SK-MEL-5 (cell line): ENCODE results near the gene OTOS. TPM values are rescaled to one million over a fixed set of nuclear protein-coding genes. Genes with fewer than 3 reads are reported as not detected.

ENCODE experiments used
- DNase-seq: peaks from one replicate; pipeline ENCODE4 v3.0.0-alpha.2; 2016; ENCODE audit warnings: low read depth, low spot score
- in situ Hi-C: cut with HindIII; loops from 2 replicates; pipeline ENCODE4 v1.10.0; 2016; ENCODE audit warnings: low sequenced_read_pairs, high pct_unique_total_duplicates, low pct_unique_long_range_greater_than_20kb
- total RNA-seq: library from RNA; depleted of rRNA; stranded (reverse); fragments of >200 nt; shearing (Covaris generic); gene quantifications from 2 replicates; pipeline ENCODE4 v1.2.3, GENCODE V29; 2014; rRNA removed

OTOS gene
- total RNA-seq, 1 experiment from 2014 or later = not detected

DNA sequence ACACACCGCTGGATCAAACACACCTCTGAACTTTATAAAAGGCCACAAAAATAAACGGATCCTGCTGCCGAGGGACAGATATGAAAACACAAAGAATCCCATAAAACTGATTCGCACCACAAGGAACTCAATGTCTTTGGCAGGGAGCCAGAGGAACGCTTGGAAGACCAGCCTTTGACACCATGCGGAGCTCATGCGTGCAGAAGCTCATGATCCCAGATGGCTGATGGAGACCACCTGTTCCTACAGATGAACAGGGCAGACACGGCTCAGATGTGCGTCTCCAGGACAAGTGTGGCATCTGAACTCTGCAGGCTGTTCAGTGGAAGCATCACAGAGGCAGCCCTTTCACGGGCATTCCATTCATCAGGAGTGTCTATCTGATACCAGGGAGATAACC lies 29.2 kb downstream of the OTOS start:
- DNase-seq = no peak

DNA sequence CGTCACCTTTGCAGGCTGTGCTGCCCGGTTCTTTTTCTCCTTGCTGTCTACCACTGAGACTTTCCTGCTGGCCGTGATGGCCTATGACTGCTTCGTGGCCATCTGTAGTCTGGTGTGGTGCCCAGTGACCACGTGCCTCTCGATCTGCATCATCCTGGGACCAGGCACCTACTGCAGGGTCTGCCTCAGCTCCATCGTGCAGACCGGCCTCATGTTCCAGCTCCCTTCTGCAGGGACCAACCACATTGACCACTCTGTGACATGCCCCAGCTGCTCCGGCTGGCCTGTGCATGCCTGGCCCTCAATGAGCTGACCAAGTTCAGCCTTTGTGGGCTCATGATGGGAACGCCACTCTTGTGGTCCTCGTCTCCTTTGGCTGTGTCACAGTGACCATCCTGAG lies 31.1 kb downstream of the OTOS start:
- in situ Hi-C loops = no loop called here
- no peak for DNase-seq

More for the DNA sequence above, 29.2 kb downstream of the OTOS start:
- in situ Hi-C loops = no loop called here

DNA sequence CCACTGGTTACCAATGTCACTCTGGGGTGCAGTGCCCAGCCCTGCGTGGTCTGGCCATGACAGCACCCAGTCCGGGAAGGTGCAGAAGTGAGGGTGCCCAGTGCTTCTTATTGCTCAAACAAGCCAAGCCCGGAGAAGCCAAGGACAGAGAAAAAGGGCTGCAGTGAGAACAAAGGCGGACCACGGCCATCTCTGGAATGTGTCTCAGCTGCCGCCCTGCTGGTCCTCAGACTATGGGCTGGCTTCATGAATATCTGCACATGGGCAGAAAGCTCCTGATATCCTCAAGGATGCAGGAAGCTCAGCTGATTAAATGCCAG lies 33.0 kb downstream of the OTOS start:
- DNase-seq = no peak
- in situ Hi-C loops = no loop called here

DNA sequence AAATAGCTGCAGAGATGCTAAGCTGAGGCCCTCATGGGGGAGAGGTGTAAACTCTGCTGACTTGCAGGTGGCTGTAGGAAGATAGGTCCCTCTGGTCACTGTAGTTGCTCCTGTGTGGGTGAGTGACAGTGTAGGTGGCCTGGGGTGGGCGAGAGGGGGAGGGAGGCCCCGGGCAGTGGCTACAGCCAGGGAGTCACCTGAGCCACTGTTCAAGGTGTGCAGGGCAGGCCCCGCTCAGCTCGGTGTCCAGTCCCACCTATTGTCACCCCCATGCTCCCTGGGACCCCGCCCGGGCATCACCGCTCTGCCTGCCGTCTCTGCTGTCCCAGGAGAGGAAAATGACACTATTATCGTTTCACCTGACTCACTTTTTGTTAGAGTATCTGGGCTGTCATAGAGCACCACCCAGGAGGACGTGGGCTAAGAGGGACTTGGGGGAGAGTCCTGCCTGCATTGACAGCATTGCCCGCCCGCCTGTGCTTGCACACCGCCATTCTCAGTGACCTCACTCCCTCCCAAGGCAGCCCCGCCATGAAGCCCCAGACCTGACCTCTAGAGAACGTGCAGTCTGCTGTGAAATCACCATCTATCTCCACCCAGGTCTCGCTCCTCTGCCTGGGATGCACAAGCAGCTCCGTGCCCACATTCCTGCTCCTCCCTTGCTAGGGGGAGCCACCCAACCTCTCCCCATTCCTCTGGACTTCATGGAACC lies 33.5 kb downstream of the OTOS start:
- no peak for DNase-seq
- in situ Hi-C loops = no loop called here

DNA sequence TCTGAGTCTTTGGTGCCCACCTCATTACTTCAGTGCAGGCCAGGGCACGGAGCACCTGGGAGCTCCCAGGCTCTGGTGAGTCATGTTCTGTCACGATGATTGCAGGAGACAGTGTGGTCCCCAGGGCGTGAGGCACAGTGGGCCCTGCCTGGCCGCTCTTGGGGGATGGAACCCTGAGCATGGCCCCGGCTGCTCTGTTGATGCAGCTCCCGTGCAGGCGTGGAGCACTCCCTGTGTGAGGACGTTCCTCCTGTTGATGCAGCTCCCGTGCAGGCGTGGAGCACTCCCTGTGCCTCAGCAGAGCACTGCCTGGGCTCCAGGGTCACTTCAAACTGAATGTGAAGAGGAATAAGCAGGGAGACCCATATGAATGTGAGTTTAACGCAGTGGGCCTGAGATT lies 34.5 kb downstream of the OTOS start:
- in situ Hi-C loops = no loop called here
- DNase-seq = no peak

DNA sequence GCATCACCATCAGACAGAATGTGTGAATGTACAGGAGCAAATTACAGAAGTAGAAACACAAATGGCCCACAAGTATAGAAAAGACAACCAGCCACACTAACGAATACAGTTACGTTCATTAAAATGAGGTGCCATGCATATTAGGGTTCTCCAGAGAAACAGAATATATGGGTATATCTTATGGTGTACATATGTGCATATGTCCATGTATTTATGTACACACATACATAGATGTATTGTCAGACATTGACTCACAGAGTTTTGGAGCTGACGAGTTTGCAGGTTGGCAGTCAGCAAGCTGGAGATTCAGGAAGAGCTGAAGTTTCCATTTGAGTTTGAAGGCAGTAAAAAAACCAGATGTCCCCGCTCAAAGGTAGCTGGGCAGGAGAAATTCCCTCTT lies 37.3 kb downstream of the OTOS start:
- DNase-seq = no peak
- in situ Hi-C loops = no loop called here

DNA sequence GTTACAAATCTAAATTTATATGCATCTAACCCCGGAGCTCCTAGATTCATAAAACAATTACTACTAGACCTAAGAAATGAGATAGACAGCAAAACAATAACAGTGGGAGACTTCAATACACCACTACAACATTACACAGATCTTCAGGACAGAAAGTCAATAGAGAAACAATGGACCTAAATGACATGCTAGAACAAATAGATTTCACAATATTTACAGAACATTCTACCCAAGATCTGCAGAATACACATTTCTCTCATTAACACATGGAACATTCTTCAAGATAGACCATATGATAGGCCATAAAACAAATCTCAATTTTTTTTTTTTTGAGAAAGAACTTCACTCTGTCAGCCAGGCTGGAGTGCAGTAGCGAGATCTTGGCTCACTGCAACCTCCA lies 42.1 kb downstream of the OTOS start:
- no peak for DNase-seq
- in situ Hi-C loops = no loop called here

DNA sequence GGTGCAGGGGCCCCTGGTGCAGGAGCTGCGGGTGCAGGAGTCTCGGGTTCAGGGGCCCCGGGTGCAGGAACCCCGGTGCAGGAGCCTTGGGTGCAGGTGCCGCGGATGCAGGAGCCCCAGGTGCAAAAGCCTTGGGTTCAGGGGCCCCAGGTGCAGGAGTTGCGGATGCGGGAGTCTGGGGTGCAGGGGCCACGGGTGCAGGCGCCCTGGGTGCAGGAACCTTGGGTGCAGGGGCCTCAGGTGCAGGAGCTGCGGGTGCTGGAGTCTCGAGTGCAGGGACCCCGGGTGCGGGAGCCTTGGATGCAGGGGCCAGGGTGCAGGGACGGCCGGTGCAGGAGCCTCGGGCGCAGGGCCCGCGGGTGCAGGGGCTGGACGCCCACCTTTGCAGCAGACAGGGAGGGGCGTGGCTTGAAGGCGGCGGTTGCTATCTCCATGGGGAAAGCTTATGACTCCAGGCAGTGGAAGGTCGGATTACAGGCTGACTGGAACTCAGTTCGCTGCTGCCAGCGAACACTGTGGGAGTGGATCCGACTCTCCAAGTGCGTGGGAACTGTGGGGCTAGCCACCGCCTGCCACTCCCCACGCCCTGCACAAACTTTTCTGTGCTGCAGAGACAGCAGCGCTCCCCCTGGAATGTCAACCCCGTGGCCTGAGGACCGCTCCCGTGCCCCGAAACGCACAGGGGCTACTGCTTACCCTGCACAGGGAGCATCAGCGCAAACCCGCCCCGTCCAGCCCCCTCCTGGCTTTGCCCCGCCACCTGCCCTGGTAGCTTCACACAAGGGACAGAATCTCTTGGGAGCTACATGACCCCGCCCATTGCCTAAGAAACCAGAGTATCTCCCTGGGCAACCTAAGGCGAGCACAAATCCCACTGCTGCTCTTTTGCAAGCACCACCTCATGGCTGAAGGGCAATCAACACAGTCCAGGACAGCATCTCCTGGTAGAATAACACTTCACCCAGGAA lies 44.6 kb downstream of the OTOS start:
- in situ Hi-C loops = no loop called here
- no peak for DNase-seq

DNA sequence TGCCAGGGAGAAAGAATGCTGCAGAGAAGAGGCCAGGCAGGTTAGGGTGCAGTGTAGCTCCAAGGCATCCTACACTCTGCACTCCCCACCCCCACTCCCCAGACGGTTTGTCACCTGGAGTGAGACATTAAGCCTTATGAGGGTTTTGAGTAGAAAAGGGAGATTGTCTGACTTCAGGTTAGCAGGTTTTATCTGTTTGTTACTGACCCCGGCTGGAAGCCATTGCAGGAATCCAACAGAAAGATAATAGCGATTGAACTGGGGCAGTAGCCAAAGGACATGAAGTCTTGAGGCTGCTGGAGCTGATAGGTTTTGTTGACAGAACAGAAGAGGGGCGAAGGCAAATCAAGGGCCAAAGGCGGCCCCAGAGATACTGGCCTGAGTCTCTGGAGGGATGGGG lies 51.2 kb downstream of the OTOS start:
- in situ Hi-C loops = no loop called here
- no peak for DNase-seq

Other genes with a start within 250 kb of the OTOS start
- 193 and 233 TPM in 2 replicates for gene NDUFA10, start 115.3 kb downstream of the OTOS start, total RNA-seq
- gene OR6B2, start 110.2 kb downstream of the OTOS start, total RNA-seq = not detected in 2 replicates
- not detected in 2 replicates for gene OR6B3, start 87.1 kb downstream of the OTOS start, total RNA-seq
- 131 and 149 TPM in 2 replicates for gene COPS9, start 4.4 kb downstream of the OTOS start, total RNA-seq